ENCODE results near the gene PDPK1.
A peak's percentile ranks its signal among the peaks of the same experiment; 100 is the strongest.
"Not testable (repeated sequence)": the region's sequence is repeated elsewhere in the genome, so short reads cannot be mapped to it uniquely, and the experiment has no call there.

Gene PDPK1

DNA sequence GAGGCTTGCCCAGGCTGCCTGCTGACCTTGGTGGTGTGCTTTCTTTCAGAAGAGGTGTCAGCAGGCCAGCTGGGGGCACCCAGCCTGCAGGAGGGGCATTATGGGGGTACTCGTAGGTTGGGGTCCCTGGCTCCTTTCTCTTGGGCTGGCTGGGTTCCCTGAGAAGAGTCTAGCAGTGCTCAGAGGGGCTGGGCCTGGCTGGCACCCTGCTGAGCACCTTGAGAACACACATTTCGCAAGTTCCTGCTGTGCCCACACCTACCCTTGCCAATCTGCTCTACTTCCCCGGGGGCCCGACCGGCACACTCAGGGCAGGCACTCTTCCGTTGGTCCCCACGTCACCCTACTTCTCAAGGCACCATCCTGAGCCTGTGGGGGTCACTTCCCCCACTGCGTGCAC is 11.7 kb upstream of the PDPK1 start:
- DNase-seq, result no peak

DNA sequence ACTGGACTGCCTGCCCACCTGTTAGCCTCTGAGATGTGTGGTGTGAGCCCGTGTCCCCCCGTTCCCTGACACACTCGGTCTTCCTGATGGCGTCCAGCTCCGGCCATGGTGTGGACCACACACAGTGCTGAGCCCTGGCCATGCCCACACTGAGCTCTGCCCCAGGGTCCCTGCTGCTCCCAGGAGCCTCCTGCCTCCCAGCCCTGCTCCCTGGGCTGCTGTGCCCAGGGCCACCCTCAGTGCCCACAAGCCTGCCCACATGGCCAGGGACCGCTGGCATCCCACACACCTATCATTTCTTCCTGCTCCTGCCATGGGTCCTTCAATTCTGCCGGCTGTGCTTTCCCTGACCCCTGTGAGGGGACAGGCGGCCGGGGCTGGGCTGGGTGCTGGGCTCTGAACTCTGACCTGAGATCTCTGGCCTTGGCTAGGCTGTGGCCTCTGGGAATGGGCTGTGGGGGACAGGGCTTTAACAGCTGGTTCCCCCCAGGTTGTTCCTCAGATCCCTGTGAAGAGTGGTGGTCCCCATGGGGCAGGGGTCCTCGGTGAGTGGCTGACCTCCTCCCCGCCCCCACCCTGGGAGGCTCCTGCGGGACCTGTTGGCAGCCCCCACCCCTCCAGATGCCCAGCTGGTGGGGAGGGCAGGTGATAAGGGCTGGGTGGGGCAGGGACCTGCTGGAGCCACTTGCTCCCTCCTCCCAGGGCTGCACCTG is 10.6 kb upstream of the PDPK1 start:
- DNase-seq, result no peak

DNA sequence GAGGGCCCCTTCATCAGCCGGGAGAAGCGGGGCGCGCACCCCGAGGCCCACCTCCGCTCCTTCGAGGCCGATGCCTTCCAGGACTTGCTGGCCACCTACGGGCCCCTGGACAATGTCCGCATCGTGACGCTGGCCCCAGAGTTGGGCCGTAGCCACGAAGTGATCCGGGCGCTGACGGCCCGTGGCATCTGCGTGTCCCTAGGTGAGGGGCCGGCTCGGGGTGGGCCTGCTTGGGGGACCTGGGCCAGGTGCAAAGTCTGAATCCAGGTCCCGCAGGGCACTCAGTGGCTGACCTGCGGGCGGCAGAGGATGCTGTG is 10.1 kb upstream of the PDPK1 start:
- no peak for DNase-seq

DNA sequence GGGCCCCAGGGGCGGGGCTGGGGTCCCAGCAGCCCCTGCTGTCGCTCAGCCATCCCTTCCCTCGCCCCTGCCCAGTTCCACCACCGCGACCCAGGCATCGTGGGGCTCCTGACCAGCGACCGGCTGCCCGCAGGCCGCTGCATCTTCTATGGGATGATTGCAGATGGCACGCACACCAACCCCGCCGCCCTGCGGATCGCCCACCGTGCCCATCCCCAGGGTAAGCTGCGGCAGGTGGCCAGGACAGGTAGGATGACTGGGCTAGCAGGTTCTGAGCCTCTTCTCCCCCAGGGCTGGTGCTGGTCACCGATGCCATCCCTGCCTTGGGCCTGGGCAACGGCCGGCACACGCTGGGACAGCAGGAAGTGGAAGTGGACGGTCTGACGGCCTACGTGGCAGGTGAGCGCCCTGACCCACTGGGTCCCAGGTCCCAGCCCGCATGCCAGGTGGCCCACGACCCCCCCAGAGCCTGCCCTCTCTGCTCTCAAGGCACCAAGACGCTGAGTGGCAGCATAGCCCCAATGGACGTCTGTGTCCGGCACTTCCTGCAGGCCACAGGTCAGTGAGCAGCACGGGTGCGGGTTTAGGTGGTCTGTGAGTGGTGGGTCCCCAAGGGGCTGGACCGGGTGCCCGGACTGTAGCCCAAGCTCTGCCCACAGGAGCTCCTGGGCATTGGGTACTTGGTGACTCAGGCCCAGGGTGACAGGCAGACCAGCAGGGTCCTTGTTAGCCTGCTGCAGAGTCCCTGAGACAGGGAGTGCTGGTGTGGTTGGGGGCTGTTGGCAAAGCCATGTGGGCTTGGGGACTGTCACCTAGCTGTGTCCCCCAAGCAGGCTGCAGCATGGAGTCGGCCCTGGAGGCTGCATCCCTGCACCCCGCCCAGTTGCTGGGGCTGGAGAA is 9.4 kb upstream of the PDPK1 start:
- no peak for DNase-seq

DNA sequence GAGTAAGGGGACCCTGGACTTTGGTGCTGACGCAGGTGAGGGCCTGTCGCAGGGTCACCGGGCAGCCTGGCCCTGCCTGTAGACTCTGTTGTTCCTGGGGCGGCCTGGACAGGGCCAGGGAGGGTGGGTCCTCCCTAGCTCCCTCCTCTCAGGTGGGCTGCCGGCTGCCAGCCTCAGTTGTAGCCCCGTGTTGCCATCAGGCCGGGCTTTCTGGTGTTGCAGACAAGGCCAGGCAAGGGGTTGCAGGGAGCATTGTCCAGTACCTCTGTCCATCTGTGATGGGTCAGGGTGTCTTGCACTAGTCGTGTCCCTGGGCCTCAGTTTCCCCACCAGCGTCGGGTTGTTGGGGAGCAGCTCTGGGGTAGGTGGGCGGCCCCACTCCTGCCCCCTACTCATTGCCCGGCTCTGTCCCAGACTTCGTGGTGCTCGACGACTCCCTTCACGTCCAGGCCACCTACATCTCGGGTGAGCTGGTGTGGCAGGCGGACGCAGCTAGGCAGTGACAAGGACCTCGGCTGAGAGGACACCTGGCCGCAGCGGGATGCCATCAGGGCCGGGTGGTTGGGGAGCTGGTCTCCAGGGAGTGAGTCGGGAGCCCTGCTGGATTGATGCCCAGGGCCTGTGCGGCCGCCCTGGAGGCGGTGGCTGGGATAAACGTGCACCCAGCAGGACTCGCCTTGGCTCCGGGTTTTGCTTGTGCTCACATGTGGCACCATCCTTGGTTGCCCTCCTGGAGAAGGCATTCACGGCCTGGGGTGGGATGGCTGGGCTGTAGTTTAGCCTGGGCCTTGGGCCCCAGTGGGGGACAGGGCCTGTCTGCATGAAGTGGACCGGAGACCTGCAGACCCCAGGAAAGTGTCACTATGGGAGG is 8.5 kb upstream of the PDPK1 start:
- DNase-seq, result no peak

DNA sequence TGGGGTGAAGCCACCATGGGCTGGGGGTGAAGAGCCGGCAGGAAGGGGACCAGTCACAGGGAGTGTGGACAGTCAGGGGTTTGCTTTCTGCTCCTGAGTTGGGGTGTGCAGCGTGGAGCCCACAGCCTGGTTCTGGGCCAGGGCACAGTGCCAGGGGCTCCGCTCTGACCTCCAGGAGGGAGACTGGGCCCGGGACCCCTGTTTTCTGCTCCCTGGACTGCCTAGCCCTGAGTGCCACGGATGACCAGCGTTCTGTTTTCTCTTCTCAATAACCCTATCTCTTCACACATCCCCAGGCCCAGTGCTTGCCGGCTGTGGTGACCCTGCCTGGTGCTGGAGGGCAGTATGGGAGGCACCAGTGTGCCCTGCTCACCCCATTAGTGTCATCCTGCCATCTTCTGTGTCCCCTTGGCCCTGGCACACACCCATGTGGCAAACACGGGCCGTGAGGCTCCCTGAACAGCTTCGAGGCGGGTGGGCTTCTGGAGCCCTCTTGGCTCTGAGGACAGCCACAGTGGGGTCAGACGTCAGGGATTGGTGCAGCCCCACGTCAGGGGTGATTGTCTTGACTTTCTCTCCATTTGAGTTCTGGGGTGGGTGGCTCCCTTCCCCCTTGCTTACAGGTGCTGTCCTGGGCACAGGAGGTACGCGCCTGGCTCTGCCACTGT is 7.7 kb upstream of the PDPK1 start:
- no peak for DNase-seq

DNA sequence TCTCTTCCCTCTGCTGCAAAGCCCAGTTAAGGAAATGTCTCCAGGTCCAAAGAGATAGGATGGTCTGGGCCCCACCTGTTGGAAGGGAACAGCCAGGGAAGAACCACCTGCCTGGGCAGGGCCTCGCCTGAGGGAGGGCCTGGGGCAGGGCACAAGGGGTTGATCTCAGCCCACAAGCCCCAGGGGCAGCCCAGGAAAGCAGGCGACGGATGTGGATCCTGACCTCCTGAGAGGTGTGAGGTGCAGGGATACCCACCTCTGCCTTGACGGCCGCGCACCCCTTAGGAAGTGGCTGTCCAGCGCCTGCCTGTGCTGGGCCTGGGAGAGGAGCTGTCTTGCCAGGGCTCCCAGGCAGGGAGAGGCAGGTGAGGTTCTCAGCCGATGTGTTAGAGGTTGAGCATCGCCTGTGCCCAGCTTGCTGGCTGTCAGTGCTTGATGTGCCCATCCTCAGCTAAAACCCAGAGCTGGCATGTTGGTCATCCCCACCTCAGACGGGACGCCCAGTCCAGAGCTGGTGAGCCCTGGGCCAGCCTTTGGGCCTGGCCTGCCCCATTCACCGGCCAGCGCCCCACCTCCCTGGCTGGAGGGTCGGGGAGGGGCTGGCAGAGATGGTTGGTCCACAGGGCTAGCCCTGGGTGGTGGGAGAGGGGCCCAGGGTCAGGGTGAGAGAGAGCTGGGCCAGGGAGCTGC is 7.0 kb upstream of the PDPK1 start:
- no peak for DNase-seq

DNA sequence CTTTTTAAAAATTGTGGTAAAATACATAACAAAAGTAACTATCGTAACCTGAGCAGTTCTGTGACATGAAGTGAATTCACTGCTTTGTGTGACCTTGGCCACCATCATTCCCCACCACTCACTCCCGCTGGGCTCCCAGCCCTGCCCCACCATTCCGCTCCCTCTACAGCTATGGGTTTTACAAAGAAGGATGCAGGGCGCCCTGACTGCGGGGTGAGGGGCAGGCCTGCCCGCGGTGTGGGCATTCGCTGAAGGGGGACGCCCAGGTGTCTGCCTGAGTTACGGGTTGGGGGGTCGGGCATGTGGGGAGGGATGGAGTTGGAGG is 6.5 kb upstream of the PDPK1 start, which contains the start of gene CEMP1:
CEMP1 (minus strand) TSS at position 38 of the 325 bp plus-strand sequence. CDS start 335 bp downstream, outside the sequence.
- DNase-seq, result no peak

DNA sequence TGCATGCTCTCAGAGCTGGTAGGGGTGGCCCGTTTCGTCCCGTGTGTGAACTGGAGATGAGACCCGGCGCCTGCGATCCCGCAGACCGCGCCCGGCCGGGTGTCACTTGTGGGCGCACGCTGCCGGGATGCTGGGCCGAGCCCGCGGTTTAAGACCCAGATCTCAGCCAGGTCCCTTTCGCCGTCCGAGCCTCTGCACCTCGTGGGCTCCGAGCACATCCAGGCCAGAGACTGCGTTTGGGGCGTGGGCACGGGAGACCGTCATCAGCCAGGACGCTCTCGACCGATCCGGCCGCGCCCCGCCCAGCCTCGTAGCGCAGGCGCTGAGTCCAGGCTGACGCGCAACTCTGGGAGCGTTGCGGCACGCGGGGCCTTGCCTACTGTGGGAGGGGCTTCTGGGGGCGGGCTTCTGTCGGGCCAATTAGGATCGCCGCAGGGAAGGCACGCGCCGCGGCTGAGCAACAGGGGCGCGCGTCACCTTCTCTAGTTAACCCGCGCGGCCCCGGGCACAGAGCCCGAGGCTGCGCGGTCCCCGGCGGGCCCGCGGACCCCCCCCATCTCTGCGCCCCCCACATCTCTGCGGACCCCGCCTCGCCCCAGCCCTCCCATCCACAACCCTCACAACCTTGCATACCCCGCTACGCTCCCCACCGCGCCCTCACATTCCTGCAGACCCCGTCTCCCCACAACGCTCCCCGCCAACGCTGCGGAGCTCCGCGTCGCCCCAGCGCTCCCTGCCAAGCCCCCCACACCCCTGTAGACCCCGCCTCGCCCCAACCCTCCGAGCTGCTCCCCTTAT is 5.9 kb upstream of the PDPK1 start:
- peak; percentile 93 for DNase-seq

DNA sequence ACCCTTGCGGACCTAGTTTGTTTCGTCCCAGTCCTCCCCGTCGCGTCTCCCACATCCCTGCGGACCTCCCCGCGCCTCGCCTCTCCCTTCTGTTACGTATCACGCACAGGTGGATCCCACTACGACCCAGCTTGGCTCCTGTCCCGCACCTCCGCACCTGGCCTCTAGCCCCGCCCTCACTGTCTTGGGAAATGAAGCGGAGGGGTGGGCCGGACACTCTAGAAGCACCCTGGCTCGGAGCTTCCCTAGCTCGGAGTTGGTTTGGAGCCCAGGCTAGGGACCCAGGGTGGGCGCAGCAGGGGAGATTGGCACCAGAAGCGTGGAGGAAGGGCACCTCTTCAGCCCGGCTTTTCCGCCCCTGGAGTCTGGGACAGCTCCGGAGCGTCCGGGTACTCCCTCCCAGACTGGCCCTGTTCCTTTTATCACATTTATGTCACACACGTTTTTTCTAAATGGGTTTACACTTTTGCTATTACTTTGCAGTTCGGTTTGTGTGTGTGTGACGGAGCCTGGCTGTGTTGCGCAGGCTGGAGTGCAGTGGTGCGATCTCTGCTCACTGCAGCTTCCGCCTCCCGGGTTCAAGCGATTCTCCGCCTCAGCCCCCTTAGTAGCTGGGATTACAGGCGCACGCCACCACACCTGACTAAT is 5.2 kb upstream of the PDPK1 start:
- no peak for DNase-seq

DNA sequence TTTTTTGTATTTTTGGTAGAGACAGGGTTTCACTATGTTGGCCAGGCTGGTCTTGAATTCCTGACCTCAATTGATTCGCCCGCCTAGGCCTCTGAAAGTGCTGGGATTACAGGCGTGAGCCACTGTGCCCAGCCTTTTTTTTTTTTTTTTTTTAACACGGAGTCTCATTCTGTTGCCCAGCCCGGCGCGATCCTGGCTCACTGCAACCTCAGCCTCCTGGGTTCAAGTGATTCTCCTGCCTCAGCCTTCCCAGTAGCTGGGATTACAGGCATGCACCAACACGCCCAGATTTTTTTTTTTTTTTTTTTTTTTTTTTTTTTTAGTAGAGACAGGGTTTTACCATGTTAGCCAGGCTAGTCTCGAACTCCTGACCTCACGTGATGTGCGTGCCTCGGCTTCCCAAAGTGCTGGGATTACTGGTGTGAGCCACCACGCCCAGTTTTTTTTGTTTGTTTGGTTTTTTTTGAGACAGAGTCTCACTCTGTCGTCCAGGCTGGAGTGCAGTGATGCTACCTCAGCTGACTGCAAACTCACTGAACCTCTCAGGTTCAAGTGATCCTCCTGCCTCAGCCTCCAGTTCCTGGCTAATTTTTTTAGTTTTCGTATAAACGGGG is 4.6 kb upstream of the PDPK1 start:
- not testable (repeated sequence) for DNase-seq

DNA sequence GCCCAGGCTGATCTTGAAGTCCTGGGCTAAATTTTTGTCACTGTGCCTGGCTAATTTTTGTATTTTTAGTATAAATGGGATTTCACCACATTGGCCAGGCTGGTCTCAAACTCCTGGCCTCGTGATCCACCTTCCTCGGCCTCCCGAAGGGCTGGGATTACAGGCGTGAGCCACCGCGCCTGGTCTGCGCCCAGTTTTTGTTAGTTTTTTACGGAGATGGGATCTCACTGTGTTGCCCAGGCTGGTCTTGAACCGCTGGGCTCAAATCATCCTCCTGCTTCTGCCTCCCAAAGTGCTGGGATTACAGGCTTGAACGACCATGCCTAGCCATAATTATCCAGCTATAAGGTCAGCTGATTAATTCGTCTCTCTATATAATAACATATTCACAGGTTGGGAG is 3.9 kb upstream of the PDPK1 start:
- no peak for DNase-seq

DNA sequence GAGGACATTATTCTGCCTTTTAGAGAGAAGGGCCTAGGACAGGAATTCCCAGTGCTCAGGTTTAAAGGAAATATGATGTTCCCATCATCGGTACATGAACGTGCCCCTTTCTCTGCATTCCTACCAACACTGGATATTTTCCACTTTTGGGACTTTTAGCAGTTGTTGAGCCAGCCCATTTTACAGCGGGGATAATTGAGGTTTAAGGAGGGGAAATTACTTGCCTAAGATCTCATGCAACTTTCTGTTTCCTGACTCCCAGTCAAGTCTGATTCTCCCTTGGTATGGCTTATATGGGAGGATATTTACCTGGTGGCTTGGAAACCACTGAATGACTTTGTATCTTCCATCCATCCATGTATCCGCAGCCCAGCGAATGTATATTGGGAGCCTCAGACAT is 3.5 kb upstream of the PDPK1 start:
- DNase-seq, result not testable (repeated sequence)

DNA sequence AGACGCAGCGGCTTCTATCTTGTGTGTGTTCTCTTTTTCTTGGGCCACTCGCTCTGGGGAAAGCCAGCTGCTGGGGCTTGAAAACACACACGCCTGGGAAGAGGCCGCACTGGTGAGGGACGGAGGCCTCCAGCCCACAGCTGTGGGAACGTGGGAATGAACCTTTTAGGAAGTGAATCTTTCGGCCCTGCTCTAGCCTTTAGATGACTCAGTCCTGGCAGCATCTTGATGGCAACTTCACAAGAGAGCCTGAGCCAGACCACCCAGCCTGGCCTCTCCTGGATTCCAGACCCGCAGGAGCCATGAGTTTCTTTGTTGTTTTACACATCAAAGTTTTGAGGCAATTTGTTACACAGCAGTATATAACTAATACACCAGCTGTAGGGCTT is 2.2 kb upstream of the PDPK1 start:
- no peak for DNase-seq

DNA sequence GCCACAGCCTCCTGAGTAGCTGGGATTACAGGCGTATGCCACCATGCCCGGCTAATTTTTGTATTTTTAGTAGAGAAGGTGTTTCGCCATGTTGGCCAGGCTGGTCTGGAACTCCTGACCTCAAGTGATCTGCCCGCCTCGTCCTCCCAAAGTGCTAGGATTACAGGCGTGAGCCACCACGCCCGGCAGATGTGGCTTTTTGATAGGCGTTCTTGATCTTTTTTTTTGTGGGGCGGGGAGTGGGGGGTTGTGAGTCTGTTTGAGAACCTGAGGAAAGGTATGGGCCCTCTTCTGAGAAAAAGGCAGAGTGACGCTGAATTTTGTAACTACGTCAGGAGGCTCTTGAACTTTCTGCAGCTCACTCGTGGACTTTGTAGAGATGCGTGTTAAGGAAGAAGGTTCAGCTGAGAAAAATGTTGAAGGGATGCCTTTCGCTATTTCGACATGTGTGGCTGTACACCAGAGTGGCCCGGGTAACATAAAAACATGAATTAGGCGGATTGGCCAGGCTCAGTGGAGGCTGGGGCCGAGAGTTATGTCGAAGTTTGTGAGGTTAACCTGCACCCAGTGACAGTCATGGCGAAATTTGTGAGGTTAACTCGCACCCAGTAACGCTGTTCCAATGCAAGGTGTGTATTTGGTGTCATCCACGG is 1.5 kb downstream of the PDPK1 start:
- DNase-seq, result not testable (repeated sequence)

DNA sequence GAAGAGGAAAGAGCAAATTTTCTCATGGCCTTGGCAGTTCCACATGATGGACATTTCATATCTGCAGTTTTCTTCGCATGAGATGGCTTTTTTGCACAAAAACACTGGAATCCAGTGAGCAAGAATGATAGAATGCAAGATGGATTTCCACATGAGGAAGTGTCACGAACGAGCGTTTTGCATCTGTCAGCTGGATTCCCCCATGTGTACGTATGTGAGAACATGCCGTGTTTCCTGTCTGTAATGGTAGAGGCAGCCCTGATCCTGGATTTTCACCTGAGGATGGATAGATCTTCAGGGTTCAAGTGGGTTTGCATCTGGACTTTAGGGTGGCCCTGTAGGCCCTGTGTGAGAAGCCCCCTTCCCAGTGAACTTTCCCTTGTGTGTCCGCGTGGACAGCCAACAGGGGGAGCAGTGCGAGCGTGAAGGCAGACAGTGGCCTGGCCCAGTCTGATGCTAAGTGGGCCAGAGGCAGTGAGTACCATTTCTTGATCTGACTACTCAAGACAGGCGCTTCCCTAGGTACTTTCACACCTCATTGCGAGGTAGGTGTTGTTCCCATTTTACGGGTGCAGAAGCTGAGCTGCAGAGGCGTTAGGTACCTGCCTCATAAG is 2.1 kb downstream of the PDPK1 start:
- not testable (repeated sequence) for DNase-seq

DNA sequence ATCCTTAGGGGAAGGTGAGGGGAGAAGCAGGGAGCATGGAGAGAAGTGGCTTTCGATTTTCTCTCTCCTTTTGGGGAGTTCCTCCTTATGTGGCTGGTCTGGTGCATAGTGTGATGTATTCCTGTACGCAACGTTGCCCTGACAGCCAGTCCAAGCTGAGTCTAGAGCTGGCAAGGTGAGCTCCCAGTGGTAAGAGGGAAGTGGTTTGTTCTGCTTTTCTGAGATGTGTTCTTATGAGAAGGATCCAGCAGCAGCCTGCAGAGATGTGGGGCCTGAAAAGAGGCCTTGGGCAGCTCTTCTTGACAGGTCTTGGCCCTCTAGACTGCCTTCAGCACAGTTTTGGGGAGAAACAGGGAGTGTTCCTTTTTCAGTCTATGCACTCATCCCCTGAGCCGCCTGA is 3.1 kb downstream of the PDPK1 start:
- DNase-seq, result not testable (repeated sequence)

DNA sequence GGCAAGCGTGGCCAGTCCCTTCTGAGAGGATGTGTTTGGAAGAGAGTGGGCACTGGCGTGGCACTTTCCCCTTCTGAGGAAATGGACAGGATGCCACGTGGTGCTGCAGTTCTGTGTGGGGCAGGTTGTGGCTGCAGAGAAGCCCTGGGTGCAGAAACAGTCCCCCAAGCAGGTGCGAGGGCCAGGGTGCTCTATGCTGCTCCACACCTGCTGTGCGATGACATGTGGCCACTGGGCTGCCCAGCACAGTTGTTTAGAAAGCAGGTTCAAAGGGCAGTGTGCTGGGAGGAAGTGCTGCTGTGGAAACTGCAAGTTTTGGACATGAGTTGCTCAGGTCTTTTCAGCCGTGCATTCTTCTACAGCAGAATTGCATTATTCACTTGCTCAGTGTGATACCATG is 3.6 kb downstream of the PDPK1 start:
- not testable (repeated sequence) for DNase-seq

DNA sequence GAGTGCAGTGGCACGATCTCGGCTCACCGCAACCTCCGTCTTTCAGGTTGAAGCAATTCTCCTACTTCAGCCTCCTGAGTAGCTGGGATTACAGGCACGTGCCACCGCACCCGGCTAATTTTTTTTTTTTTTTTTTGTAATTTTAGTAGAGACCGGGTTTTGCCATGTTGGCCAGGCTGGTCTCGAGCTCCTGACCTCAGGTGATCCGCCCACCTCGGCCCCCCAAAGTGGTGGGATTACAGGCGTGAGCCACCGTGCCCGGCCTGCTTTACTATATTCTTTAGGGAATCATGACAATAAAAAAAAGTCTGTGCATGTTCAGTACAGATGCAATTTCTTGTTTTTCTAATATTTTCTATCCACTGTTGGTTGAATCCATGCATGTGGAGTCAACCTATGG is 6.0 kb downstream of the PDPK1 start:
- DNase-seq, result not testable (repeated sequence)

All from activated T-cell treated with anti-CD3 and anti-CD28 coated beads for 4 hours (primary cell).